Measurements from ENCODE around the gene SIGLEC1.

DNA sequence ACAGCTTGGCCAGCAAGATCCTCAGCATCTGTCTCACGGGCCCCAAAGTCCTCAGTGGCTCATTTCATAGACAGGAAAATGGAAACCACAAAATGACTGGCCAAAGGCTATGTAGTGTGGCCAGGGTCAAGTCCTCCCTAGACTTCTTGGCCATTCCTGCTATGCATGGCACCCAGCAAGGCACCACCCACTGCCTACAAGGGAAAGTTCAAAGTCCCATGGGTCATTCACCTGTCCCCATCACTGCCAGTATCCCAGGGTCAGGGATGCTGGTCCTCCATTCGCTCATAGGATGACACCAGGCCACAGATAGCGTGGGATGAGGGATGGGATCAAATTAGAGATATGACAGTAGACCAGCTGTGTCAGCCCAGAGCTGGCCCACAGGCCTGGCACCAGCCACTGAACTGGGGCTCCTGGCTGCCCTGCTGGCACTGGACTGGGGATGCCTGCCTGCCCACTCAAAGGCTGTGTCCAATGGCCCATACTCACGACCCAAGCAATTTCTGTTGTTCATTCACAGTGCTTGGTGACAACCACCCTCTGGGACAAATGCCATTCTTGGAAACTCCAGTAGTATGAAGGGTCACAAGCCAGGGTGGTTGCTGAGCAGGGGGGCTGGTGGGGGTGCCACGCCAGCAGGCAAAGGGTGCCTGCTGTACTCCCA is 43.5 kb upstream of the SIGLEC1 start:
- TF ChIP-seq CTCF (IDR thresholded peaks at IDR 0.05; ENCODE audit: low read depth, low read length, poor library complexity, severe bottlenecking) = no peak
- no peak for TF ChIP-seq EZH2phosphoT487 (IDR thresholded peaks at IDR 0.05; ENCODE audit: borderline replicate concordance, low read length)
